NCI-H1417 (cell line): ENCODE data around the gene NSMCE4A.
"Not testable (repeated sequence)": the region's sequence is repeated elsewhere in the genome, so short reads cannot be mapped to it uniquely, and the experiment has no call there.

Source experiments
- DNase-seq, 3 experiments: peaks; one replicate each; lab custom pipeline; 2025; lab: John Stamatoyannopoulos, UW

NSMCE4A gene

GRCh38 chr10:121974535-121975294, at the start of gene NSMCE4A:
NSMCE4A (minus strand) TSS chr10:121975217; CDS start chr10:121975165, 52 bp downstream.
- DNase-seq, result peak; percentile 58 to 81 (median 77)

GRCh38 chr10:122023257-122023656, 48.2 kb upstream of the NSMCE4A start:
- not testable (repeated sequence) for DNase-seq

GRCh38 chr10:122022276-122022675, 47.3 kb upstream of the NSMCE4A start:
- DNase-seq, result no peak

DNA sequence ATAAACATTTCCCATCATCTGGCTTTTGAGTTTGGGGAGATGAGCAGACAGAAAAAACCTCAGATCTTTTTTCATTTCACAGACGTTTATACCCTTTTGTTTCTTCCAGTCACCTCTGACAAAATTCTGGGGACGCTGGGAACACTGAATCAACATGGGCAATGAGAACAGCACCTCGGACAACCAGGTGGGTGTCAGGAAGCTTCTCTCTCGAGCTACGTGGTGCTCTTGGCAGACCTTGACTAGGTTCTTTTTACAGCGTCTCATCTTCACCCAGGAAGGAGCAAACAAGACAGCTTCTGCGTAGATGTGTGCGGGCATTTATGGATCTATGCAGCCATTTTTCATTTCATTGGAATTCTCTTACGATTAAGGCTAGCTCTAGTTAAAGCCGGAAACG, 46.8 kb upstream of the NSMCE4A start:
- DNase-seq, result no peak

- no peak for DNase-seq
These were observed 46.4 kb upstream of the NSMCE4A start for GRCh38 chr10:122021379-122021778.

GRCh38 chr10:122020226-122020625, 45.2 kb upstream of the NSMCE4A start:
- DNase-seq, result no peak

DNA sequence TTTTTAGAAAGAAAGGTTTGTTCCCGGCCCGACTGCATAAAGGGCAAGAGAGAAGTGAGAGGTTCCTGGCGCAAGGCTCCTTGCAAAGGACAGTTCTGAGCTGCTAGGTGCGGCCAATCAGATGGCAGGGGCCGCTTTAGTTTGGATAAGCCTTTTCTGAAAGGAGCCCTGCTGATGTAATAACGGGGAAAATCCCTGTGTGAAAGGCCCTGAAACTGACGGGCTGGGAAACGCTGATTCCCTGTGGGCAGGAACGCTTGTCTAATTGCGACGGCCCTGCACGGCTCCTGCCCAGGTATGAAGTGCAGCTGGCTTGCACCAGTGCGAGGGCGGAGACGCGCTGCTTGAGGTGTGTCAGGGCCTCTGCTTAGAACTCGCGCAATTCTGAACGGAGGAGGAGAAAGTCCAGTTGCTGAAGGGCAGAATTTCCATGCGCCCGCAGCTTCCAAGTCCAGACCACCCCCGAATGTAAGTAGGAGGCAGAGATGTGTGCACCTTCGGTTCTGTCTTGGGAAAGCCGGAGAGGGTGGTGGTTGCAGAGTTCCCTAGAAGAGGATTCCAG, 44.5 kb upstream of the NSMCE4A start:
- DNase-seq, result peak; percentile 27 to 64 (median 29)

DNA sequence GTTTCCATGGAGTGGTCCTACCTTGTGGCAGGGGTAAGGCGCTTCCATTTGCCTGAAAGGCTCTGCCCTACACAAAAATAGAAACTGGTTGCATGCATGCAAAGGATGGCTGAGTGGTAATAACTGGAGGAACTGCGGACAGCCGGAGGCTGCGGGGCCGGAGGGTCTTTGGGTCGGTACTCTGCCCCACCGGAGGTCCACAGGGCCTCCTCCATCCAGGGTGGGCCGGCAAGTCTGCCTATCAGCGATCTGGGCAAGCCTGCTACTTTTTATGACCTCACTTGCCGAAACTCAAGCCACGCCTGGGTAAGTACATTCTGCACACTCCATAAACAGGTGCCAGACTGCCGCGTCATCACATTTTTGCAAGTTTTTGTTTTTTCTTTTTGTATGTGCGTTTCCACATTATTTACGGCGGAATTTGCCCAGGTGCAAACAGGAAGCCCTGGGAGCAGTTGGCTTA, 44.0 kb upstream of the NSMCE4A start:
- no peak for DNase-seq

GRCh38 chr10:122018491-122018890, 43.5 kb upstream of the NSMCE4A start:
- no peak for DNase-seq

DNA sequence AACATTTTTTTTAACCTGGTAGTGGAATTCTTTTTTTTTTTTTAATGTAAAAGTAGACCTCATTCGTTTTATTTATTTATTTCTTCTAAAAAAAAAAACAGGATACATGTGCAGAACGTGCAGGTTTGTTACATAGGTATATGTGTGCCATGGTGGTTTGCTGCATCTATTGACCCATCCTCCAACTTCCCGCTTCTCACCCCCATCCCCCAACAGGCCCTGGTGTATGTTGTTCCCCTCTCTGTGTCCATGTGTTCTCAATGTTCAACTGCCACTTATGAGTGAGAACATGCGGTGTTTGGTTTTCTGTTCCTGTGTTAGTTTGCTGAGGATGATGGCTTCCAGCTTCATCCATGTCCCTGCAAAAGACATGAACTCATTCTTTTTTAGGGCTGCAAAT, 42.9 kb upstream of the NSMCE4A start:
- not testable (repeated sequence) for DNase-seq

GRCh38 chr10:122014652-122015248, 39.7 kb upstream of the NSMCE4A start:
- DNase-seq, result no peak

GRCh38 chr10:122013311-122013780, 38.3 kb upstream of the NSMCE4A start:
- DNase-seq, result no peak

DNA sequence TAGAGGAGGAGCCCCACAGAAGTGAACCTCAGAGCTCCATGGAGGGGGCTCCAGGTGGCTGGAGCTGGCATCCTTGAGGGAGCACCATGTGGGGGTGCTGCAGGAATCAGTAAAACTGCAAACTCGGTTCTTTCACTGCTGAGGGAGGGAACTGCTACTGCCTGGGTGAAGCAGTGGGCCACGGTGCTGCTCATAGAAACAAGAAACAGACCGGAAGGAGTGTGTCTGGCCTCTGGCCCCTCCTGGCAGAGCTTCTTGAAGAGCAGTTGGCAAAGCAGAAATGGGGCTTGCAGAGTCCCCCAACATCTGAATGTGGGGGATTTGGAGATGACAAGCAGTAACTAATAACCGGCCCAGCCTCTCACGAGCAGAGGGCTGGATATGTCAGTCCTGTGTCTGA, 37.7 kb upstream of the NSMCE4A start:
- no peak for DNase-seq

DNA sequence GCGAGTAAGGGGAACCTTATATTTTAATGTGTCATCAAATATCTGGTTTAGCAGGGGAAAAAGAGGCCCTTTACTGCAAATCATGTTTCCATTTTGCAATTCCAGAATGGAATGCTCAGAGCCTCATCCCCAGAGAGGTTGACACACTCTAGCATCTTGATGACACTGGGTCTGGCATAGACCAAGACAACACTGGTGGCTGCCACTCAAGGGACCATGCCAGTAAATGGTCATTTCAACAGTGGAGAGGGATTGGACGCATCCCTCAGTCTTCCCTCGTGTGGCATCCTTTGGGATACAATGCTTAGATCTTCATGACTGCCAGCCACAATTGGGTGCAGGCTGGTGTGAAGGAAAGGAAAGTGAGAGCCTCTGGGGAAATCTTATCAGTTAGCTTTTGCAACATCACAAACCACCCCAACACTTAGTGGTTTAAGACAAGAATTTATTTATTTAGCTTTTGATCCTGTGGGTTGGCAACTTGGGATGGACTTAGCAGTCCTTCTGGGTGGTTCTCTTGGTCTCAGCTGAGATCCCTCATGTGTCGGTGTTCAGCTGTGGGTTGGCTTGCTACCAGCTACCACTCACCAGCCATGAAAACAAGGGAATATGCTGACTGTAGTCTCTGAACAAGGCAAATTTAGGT, 35.5 kb upstream of the NSMCE4A start:
- no peak for DNase-seq

DNA sequence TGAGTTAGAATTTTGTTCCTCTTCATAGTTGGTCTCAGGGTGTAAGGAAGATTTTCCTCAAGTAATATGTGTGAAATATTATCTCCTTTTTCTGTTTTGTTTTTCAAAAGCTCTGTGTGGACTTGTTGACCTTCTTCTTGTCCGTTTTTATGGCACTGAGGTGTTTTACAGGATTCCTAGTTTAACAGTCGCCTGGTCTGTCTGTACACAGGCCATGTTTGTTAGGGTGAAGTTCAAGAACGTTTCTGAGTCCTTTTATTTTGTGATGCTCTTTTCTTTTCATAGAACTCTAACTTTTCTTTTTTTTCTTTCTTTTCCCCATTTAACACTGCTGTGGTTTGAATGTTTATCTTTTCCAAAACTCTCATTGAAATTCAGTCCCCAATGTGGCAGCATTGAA, 32.4 kb upstream of the NSMCE4A start:
- no peak for DNase-seq

- DNase-seq, result no peak
These were observed 26.7 kb upstream of the NSMCE4A start for GRCh38 chr10:122001698-122002097.

DNA sequence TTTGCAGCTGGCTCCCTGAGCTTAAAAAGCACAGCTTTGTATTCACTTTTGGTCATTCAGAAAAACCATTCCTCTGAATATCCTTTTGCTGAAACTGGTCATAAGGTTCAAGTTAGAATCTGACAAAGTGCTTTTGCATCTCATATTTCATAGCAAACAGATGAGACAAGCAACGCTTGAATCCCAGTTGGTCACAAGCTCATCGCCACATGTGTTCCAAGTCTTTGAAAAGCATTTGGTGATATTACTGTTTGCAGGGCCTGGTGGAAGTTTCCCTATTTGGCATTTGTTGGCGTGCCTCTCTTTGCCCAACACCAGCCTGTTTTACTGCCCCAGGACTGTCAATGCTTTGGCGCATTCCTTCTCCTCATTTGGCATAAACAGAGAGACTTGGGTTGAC, 24.3 kb upstream of the NSMCE4A start:
- DNase-seq, result no peak

- no peak for DNase-seq
These were observed 23.4 kb upstream of the NSMCE4A start for GRCh38 chr10:121998462-121998861.

- peak in 2 of 3 experiments; percentile 12 to 39 for DNase-seq
These were observed 19.5 kb upstream of the NSMCE4A start for GRCh38 chr10:121994429-121994941.

DNA sequence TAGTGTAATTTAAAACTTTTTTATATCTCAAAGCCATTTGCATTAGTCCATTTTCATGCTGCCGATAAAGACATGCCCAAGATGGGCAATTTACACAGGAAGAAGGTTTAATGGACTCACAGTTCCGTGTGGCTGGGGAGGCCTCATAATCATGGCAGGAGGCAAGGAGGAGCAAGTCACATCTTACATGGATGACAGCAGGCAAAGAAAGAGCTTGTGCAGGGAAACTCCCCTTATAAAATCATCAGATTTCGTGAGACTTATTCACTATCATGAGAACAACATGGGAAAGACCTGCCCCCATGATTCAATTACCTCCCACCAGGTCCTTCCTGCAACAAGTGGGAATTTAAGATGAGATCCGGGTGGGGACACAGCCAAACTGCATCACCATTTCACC, 16.7 kb upstream of the NSMCE4A start:
- not testable (repeated sequence) for DNase-seq

DNA sequence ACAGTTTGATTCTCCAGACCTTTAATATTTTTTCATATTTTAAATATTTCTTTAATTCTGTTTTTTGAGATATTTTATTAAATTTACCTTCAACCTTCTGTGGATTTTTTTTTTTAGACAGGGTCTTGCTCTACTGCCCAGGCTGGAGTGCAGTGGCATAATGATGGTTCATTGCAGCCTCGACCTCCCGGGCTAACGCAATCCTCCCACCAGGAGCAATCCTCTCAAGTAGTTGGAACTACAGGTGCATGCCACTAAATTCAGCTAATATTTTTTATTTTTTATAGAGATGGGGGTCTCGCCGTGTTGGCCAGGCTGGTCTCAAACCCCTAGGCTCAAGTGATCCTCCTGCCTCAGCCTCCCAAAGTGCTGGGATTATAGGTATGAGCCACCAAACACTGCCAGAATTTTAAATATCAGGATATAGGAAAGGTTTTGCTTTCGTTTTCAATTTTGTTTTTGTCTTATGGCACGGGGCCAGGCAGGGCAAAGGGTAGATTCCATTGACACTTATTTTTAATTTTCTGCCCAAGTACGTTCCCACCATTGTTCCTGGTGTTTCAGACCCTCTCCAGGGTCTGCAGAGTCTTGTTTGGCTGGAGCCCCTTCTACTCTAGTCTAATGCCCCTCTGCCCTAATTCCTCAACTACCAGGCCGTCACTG, 15.1 kb upstream of the NSMCE4A start:
- DNase-seq, result no peak
